Measurements from ENCODE around the gene MOB3B. TPM values are rescaled to one million over a fixed set of nuclear protein-coding genes. Genes with fewer than 3 reads are reported as not detected.

Gene MOB3B
- total and polyA plus RNA-seq, 10 of the 15 experiments (the other 5 are each of a cell fraction or from before 2014, with no cell fraction given): 0.44 to 2.7 (median 0.91) TPM

DNA sequence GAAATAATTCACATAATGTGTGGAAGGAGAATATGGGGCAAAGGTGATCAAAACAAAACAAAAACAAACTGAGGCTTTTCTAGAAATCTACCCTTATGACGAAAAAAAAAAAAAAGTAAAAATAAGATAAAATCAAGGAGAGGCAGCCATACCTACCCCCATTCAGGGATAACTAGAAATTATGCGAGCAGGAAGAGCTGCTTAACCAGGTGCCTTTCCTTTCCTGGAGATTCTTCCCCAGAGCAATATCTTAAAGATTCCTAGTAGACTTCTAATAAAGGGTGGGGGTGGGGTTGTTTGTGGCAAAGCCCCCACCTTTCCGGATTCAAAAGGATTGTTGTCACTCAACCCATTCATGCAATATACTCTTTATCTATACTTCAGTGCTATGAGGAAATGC, 117.5 kb downstream of the MOB3B start (continued):
- TF ChIP-seq, protein P1, sequence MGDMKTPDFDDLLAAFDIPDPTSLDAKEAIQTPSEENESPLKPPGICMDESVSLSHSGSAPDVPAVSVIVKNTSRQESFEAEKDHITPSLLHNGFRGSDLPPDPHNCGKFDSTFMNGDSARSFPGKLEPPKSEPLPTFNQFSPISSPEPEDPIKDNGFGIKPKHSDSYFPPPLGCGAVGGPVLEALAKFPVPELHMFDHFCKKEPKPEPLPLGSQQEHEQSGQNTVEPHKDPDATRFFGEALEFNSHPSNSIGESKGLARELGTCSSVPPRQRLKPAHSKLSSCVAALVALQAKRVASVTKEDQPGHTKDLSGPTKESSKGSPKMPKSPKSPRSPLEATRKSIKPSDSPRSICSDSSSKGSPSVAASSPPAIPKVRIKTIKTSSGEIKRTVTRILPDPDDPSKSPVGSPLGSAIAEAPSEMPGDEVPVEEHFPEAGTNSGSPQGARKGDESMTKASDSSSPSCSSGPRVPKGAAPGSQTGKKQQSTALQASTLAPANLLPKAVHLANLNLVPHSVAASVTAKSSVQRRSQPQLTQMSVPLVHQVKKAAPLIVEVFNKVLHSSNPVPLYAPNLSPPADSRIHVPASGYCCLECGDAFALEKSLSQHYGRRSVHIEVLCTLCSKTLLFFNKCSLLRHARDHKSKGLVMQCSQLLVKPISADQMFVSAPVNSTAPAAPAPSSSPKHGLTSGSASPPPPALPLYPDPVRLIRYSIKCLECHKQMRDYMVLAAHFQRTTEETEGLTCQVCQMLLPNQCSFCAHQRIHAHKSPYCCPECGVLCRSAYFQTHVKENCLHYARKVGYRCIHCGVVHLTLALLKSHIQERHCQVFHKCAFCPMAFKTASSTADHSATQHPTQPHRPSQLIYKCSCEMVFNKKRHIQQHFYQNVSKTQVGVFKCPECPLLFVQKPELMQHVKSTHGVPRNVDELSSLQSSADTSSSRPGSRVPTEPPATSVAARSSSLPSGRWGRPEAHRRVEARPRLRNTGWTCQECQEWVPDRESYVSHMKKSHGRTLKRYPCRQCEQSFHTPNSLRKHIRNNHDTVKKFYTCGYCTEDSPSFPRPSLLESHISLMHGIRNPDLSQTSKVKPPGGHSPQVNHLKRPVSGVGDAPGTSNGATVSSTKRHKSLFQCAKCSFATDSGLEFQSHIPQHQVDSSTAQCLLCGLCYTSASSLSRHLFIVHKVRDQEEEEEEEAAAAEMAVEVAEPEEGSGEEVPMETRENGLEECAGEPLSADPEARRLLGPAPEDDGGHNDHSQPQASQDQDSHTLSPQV (IDR thresholded peaks at IDR 0.05): no peak
- TF ChIP-seq PAX8 (IDR thresholded peaks at IDR 0.05): no peak
- no peak for TF ChIP-seq TCF12 (IDR thresholded peaks at IDR 0.05; ENCODE audit: low read depth, low read length)
- TF ChIP-seq HDAC2 (IDR thresholded peaks at IDR 0.05): no peak

DNA sequence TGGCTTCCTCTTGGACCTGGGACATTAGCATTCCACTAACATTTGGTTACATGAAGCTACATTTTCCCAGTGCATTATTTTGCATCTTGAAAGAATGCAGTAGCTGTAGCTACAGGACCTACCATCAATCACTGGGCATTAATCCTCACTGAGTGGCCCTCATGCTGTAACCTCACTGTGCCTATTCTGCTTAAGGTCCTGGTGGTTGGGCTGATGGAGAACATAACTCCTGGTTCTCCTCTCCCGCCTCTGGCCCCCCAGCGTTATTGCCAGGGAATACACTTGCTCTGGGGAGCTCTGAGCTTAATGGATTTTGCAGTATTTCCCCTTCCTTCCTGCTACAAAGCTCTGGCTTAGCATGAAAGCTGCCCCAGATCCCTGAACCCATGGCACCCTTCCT, 121.1 kb downstream of the MOB3B start:
- Histone ChIP-seq H3K9ac (ENCODE audit: control insufficient read depth, insufficient read depth, low read length) (no peak overlapping the region), H3K4me3 (no peak overlapping the region), H3K36me3 (ENCODE audit: control insufficient read depth in 2 of 2, insufficient read depth in 2 of 2, low read length in 1 of 2) (no peaks in the 10 kb centered on the region), H3K27me3 (replicated peaks in 1 of 2; ENCODE audit: control insufficient read depth in 2 of 2, insufficient read depth in 2 of 2, low read length in 1 of 2) (no peaks in the 10 kb centered on the region), H3K4me2 (ENCODE audit: control insufficient read depth, insufficient read depth) (no peak overlapping the region), H4K20me1 (ENCODE audit: control insufficient read depth, insufficient read depth) (no peaks in the 10 kb centered on the region), H3K27ac (ENCODE audit: control insufficient read depth, insufficient read depth) (no peak overlapping the region), H3K4me1 (ENCODE audit: control insufficient read depth, insufficient read depth, low read length) (no peaks in the 10 kb centered on the region), H3K79me2 (ENCODE audit: control insufficient read depth, insufficient read depth, low read length) (no peaks in the 10 kb centered on the region), H2AFZ (ENCODE audit: control insufficient read depth, low read depth, low read length) (no peak overlapping the region), H3K9me3 (replicated peaks; ENCODE audit: control insufficient read depth, insufficient read depth, low read length) (no peaks in the 10 kb centered on the region)
- no peak for ATAC-seq
- WGBS (ENCODE audit: insufficient coverage, insufficient replicate concordance, low lambda C conversion rate, missing lambda C conversion rate): 39% methylated on average over 2 of the region's 2 CpGs
- FAIRE-seq: no peak
- POLR2A ChIA-PET: interaction anchor here (1.0 kb wide), 1 partner anchor 30 kb away, joined by 4 read pairs; no protein-coding TSS in a partner anchor
- TF ChIP-seq IKZF1 (conservative IDR thresholded peaks at IDR 0.05) (no peak), NFYB (IDR thresholded peaks at IDR 0.05; ENCODE audit: insufficient read depth, low read depth, low read length) (no peak)
- BruUV-seq (replicated peaks): no TSS peak
- in situ Hi-C loops (cut with MboI) (no loop called here), intact Hi-C loops (cut with micrococcal nuclease; ENCODE audit: unreplicated experiment) (no loop called here)
- SMC1A ChIA-PET (ENCODE audit: uncharacterized antibody, unreplicated experiment): interaction anchor here (1.0 to 1.5 kb wide), 3 partner anchors 10 to 41 kb away, joined by 3 to 8 read pairs (median 5); no protein-coding TSS in a partner anchor
- RAD21 ChIA-PET (ENCODE audit: unreplicated experiment): no interaction called here
- CTCF ChIA-PET: interaction anchor here (1.5 kb wide), 1 partner anchor 10 kb away, joined by 4 read pairs; no protein-coding TSS in a partner anchor
- DNase-seq (ENCODE audit: low read depth, low spot score): no peak

Measured in GM12878 (cell line).